Right lobe of liver (tissue), 4 donors: ENCODE results near the gene C1orf56.

Experiments used
- CTCF ChIP-seq, 4 donors: fragments of 200-600 bp in 3 of 4; fragments of 450-650 bp in 1 of 4; IDR thresholded peaks; one replicate each; pipeline versions ENCODE4 v1.5.1 to v1.8.0; 2016 to 2022; ENCODE audit warnings: antibody characterized with exemption in 4 of 4, mild to moderate bottlenecking in 2 of 4
- POLR2A ChIP-seq: fragments of 450-650 bp; IDR thresholded peaks from one replicate; pipeline ENCODE4 v1.6.1; 2017; ENCODE audit warnings: antibody characterized with exemption, mild to moderate bottlenecking
- donor health status: DM: no; HTN: no; CAD: no.
- donor health status: DM: no; HTN: no; CAD: no.
- donor health status: DM: no; HTN: yes; CAD: no.

- TF ChIP-seq CTCF (IDR thresholded peaks at IDR 0.05) = no peak
- TF ChIP-seq POLR2A = no peak
These were observed 50.6 kb downstream of the C1orf56 start for GRCh38 chr1:151098126-151098525.
